Mucosa of stomach (tissue), 1 donor: ENCODE data around the gene OGA.

Source experiments
- H3K27me3 ChIP-seq: one replicate; pipeline ENCODE4 v1.7.0; 2013; ENCODE audit warnings: mild to moderate bottlenecking, low read length; ENCODE audit not compliant: control insufficient read depth, insufficient read depth
- H3K36me3 ChIP-seq: one replicate; pipeline ENCODE4 v1.7.0; 2013; ENCODE audit warnings: low read length; ENCODE audit not compliant: control insufficient read depth, insufficient read depth
- H3K4me1 ChIP-seq: one replicate; pipeline ENCODE4 v1.7.0; 2013; ENCODE audit warnings: mild to moderate bottlenecking, low read length; ENCODE audit not compliant: control insufficient read depth, insufficient read depth
- H3K4me3 ChIP-seq: one replicate; pipeline ENCODE4 v1.7.0; 2013; ENCODE audit warnings: low read length
- H3K9ac ChIP-seq: one replicate; pipeline ENCODE4 v1.7.0; 2013; ENCODE audit warnings: mild to moderate bottlenecking, low read length, moderate library complexity
- H3K9me3 ChIP-seq: one replicate; pipeline ENCODE4 v1.7.0; 2013; ENCODE audit warnings: mild to moderate bottlenecking, low read length, moderate library complexity; ENCODE audit not compliant: control insufficient read depth
- donor health status: Pancreatic carcinoma.

Gene OGA

DNA sequence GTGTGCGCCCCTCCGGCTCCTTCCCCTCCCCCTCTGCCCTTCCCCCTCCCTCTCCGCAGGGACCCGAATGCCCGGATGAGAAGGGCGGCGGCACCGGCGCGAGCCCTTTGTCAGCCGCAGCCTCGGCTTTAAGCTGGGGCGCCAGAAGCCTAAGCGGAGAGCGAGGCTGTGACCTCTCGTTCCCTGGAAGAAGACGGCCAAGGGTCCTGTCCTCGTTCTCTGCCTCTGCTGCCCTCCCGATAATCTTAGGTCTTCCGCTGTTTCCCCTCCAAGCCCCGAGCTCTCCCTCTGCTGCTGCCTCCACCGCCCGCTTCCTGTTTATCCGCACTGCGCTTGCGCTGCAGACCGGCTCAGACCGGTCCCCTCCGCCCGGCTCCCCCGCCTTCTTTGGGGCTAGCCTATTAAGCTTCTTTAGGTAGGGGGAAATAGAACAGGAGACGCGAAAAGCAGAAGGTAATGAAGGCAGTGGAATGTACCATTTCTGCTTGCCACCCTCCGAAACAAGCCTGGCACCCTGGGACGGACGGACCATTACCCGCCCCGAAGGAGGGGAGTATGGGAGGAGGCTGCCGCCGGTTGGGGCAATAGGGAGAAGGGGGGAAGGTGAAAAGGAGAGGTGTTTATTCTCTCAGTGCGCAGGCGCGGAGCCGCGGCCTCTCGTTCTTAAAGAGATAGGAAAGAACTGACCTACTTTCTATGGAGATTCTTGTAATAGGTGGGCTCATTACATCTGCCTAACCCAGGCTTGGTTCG, at the start of gene OGA:
Gene OGA, minus strand, starts transcription at position 326 of the 753 bp plus-strand sequence. CDS start 422 bp downstream, outside the sequence.
- H3K4me1 ChIP-seq, result peaks cover 24% of the 10 kb centered on the region
- no peaks in the 10 kb centered on the region for H3K36me3 ChIP-seq
- peak within 1 kb of the TSS; percentile 40 for H3K4me3 ChIP-seq
- no peaks in the 10 kb centered on the region for H3K27me3 ChIP-seq
- H3K9ac ChIP-seq, result peak within 1 kb of the TSS; percentile 87
- H3K9me3 ChIP-seq, result no peaks in the 10 kb centered on the region

DNA sequence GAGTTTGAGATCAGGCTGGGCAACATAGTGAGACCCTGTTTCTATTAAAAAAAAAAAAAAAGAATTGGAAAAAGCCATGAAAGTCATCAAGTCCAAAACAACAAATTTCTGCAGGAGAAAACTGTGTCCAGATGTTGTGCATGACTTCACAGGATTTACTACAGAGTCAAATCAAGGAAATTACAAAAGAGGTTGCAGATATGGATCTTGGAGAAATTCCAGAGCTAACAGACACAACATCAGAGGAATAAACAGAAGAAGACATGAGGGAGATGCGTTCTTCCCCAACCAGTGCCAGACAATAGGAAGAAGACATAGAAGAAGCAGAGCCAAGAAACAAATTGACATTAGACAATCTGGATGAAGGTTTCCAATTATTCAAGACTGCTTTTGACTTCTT, 49.7 kb upstream of the OGA start:
- no peaks in the 10 kb centered on the region for H3K27me3 ChIP-seq
- no peaks in the 10 kb centered on the region for H3K9me3 ChIP-seq
- no peak overlapping the region for H3K4me3 ChIP-seq
- H3K4me1 ChIP-seq, result no peaks in the 10 kb centered on the region
- no peak overlapping the region for H3K9ac ChIP-seq
- H3K36me3 ChIP-seq, result no peaks in the 10 kb centered on the region

DNA sequence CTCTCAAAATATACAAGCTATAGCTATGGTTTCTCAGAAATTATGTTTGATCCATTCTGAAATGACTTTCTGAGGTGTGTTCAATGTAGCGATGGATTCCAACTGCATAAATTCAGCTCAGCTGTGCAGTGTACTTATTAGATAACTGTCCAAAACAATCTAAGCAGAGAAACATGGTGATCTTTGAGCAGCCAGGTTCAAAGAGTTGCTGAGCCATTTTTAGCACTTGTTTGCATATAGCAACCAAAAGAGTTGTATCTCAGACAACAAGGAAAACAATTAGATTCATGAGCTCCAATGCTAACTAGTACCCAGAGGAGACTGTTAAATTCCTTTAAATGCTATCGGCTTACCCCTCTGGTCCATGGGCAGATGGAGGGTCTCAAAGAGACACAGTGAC, 41.3 kb upstream of the OGA start:
- H3K4me3 ChIP-seq, result no peak overlapping the region
- no peaks in the 10 kb centered on the region for H3K27me3 ChIP-seq

DNA sequence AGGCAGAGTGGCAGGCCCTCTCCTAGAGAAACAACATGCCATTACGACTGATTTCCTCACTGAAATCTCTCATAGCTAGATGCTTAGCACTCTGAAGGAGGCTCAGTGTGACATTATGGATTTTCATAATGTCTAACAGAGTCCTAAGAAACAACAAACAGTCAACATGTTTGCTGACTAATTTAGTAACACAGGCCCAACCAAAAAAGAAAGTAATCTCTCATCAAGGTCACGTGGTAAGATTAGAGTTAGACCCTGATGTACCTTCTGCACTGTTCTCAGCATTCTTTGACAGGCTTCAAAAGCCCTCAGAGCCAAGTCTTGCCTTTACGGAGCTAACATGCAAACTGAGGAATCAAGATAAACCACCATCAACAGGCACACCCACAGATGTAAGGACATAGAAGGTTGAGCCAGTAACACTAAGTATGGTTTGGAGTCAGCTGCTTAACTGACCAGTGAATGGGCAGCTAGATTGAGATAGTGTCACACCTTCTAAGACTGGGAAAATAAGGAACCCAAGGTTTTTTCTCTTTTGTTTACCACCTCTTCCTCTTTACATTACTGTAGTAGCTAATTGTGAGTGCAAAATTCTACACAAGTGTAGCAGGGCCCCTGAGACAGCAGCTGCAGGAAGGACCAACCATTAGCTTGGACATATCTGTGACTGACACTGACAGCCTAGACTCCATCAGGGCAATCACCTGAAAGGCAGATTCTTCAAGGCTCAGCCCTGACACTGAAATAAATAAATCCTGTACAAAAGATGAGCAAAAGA, 40.7 kb upstream of the OGA start:
- H3K9me3 ChIP-seq, result no peaks in the 10 kb centered on the region
- H3K4me3 ChIP-seq, result no peak overlapping the region
- H3K9ac ChIP-seq, result no peak overlapping the region
- H3K4me1 ChIP-seq, result no peaks in the 10 kb centered on the region
- H3K27me3 ChIP-seq, result no peaks in the 10 kb centered on the region
- H3K36me3 ChIP-seq, result no peaks in the 10 kb centered on the region

More for the DNA sequence above, 41.3 kb upstream of the OGA start:
- Histone ChIP-seq H3K9me3 (no peaks in the 10 kb centered on the region), H3K4me1 (no peaks in the 10 kb centered on the region), H3K36me3 (no peaks in the 10 kb centered on the region), H3K9ac (no peak overlapping the region)

DNA sequence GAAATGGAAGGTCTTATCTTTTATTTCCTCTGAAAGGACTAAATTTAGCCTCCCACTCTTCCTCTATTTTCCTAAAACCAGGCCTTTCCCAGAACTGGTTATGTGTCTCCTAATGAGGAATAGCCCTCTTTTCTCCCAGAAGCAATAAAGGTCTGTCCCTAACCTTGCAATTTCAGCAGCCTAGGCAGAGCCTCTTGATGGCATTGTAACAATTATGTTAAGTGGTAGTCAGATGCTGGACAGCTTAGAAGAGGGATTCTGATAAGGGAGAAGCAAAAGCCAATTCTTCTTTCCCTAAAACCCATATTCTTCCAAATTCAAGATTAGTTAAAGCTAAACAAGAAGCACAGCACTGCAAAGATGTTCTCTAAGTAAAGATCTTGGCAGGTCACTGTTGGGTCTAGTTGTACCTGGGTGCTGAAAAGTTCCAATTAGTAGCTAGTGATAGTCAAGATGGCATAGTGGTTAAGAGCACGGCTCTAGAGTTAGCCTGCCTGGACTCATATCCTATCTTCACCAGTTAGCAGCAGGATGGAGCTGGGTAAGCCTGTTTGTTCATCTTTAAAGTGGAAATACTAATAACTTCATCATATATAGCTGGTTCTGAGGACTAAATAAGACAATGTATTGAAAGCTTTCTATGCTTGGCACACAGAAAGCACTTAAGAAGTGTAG, 39.7 kb upstream of the OGA start:
- Histone ChIP-seq H3K27me3 (no peaks in the 10 kb centered on the region), H3K9me3 (no peaks in the 10 kb centered on the region), H3K4me1 (no peaks in the 10 kb centered on the region), H3K4me3 (no peak overlapping the region), H3K36me3 (no peaks in the 10 kb centered on the region), H3K9ac (no peak overlapping the region)

DNA sequence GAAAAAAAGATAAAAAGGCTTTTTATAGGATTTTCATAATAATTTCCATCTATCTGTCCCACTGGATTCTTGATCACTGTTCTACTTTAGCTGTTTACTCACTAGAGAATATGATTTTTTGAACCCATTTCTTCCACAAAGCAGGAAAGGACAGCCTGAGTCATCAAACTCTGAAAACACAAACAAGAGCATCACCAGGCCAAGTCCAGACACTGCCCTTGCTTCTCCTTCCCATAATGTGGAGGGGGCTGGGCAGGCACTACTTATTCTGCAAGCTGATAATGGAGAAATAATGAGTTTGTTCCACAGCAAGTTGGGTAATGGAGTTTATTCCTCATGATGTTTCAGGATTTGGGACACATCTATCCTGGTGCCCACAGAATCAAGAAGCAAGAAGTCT, 38.4 kb upstream of the OGA start:
- Histone ChIP-seq H3K9ac (no peak overlapping the region), H3K36me3 (no peaks in the 10 kb centered on the region), H3K4me1 (no peaks in the 10 kb centered on the region), H3K27me3 (no peaks in the 10 kb centered on the region), H3K9me3 (no peaks in the 10 kb centered on the region), H3K4me3 (no peak overlapping the region)

DNA sequence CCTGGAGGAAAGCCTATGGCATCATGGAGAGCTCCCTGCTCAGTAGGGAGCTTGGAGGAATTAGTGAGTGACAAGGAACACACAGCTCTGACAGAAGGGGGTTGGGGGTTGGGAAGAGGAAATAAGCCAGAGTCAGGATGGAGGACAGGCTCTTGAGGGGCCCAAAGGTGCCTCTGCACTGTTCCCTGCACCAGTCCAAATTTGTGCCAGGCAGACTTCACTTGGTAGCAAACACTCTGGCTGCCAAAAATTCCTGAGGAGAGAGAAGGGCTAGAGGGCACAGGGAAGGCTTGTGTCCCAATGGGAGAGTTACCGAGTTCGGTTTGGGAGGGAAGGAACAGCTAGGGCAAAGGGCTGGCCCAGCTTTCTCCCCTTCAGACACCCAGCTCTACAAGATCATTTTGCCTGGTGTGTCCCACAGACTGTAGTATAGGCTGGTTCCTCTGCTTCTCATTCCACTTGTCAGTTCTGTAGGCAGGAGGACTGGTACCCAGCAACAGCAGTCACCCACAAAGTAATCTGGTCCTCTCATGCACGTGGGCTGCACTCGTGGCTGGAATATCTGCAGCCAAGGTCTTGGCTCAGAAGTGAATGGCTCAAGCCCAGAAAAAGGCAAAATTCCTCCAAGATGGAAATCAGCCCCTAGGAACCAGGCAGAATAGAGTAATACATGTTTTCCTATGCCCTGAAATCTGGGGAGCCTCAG, 33.3 kb upstream of the OGA start:
- Histone ChIP-seq H3K9me3 (no peaks in the 10 kb centered on the region), H3K36me3 (no peaks in the 10 kb centered on the region), H3K9ac (no peak overlapping the region), H3K27me3 (no peaks in the 10 kb centered on the region), H3K4me1 (no peaks in the 10 kb centered on the region), H3K4me3 (no peak overlapping the region)

DNA sequence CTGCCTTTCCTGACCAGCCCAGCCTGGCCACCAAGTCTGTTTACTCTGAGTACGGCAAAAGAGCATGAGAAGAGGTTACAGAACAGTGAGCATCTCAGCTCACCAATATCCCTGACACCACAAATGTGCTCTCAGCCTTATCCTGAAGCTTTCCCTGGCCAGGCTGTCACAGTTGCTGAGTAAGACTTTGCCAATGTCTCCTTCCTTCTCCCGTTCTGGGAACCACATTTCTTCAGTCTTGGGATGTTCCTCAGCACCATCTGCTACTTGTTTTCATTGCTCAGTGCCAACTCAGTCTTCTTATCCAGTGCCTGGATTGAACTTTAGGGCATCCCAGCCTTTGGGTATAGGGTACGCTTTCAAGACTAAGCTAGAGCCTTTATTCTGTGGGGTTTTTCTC, 32.5 kb upstream of the OGA start:
- no peaks in the 10 kb centered on the region for H3K27me3 ChIP-seq
- H3K36me3 ChIP-seq, result no peaks in the 10 kb centered on the region
- H3K4me3 ChIP-seq, result no peak overlapping the region
- H3K4me1 ChIP-seq, result no peaks in the 10 kb centered on the region
- no peaks in the 10 kb centered on the region for H3K9me3 ChIP-seq
- no peak overlapping the region for H3K9ac ChIP-seq

DNA sequence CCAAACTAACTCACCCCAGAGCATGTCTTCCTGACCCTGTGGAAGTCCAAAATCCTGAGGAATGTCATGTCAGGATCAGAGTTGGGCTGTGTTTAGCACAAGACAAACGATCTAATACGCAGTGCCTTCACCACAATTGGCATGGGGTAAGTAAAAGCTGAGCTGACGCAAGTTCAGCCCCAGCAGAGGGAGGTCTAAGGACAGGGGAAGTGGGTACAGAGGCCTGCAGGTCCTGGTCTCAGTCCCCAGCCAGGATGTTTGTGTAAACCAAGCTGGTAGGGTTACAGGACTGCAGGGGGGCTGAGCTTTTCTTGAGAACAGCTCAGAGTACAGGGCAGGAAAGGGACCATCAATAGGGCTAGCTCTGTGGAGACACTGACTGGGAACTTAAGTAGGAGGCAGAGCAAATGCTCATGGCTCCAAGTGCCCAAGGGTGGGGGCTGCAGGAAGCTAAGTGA, 30.7 kb upstream of the OGA start:
- Histone ChIP-seq H3K9me3 (no peaks in the 10 kb centered on the region), H3K4me1 (no peaks in the 10 kb centered on the region), H3K36me3 (no peaks in the 10 kb centered on the region), H3K27me3 (peaks cover 4% of the 10 kb centered on the region), H3K9ac (no peak overlapping the region), H3K4me3 (no peak overlapping the region)

DNA sequence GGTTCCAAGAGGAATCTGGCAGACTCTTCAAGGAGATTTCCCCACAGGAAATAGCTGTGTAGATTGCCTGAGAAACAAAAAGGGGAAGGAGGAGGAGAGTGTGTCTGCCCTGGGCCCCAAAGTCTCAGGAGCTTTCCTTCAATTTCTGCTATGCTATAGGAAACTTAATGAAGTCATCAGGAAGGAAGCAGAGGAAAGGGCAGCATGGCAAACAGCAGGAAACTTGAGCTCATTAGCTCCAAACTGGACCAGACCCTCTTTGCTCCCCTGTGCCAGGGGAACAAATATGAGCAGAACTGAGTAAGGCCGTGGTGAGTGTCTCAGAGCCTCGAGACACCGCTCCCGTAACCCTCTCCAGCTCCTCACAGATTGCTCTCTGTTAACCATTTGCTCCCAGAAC, 30.2 kb upstream of the OGA start:
- H3K36me3 ChIP-seq, result no peaks in the 10 kb centered on the region
- H3K9me3 ChIP-seq, result no peaks in the 10 kb centered on the region
- no peak overlapping the region for H3K4me3 ChIP-seq
- H3K4me1 ChIP-seq, result no peaks in the 10 kb centered on the region
- no peak overlapping the region for H3K9ac ChIP-seq
- peaks cover 4% of the 10 kb centered on the region for H3K27me3 ChIP-seq

DNA sequence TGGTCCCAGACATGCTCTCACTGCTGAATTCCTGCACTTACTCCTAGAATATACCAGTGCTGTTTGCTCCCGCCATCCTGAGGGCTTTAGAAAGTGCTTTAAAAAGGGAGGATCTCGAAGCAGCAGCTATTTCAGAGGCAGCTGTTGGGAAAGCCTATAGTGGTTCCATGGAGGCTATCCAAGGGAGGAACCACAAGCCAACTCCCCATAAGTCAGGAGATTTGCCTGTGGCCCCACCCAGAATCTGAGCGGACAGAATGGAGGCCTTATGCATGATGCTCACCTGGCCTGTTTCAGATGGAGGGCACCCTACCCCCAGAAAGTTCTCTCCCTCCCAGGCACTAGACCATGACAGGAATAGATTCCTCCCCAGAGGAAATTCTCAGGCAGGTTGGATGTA, 27.6 kb upstream of the OGA start:
- Histone ChIP-seq H3K36me3 (no peaks in the 10 kb centered on the region), H3K9me3 (no peaks in the 10 kb centered on the region), H3K27me3 (peaks cover 4% of the 10 kb centered on the region), H3K4me3 (no peak overlapping the region), H3K4me1 (peaks cover 5% of the 10 kb centered on the region), H3K9ac (no peak overlapping the region)
